H9 (cell line): ENCODE measurements around the gene DNAI2. TPM values are rescaled to one million over a fixed set of nuclear protein-coding genes. Genes with fewer than 3 reads are reported as not detected.

Experiments
- DNase-seq: peaks from one replicate; pipeline ENCODE4 v3.0.0-alpha.2; 2017
- H2AFZ ChIP-seq: one replicate; pipeline ENCODE4 v1.6.1; 2013; ENCODE audit warnings: mild to moderate bottlenecking, low read length, control low read depth, moderate library complexity
- H2AK5ac ChIP-seq: 2 replicates; pipeline ENCODE4 v1.6.1; 2013; ENCODE audit warnings: low read length, control low read depth, mixed read lengths; ENCODE audit not compliant: insufficient read length
- H2BK120ac ChIP-seq: one replicate; pipeline ENCODE4 v1.6.1; 2013; ENCODE audit warnings: low read depth, mild to moderate bottlenecking, low read length, control low read depth, inconsistent platforms; ENCODE audit not compliant: poor library complexity, severe bottlenecking
- H2BK12ac ChIP-seq: 2 replicates; pipeline ENCODE4 v1.6.1; 2013; ENCODE audit warnings: low read length, control low read depth, mixed read lengths, low read depth; ENCODE audit not compliant: insufficient read length
- H2BK15ac ChIP-seq: 2 replicates; pipeline ENCODE4 v1.6.1; 2013; ENCODE audit warnings: low read depth, low read length, control low read depth
- H2BK20ac ChIP-seq: one replicate; pipeline ENCODE4 v1.6.1; 2013; ENCODE audit warnings: low read depth, mild to moderate bottlenecking, low read length, control low read depth, inconsistent platforms; ENCODE audit not compliant: poor library complexity, severe bottlenecking
- H2BK5ac ChIP-seq: 2 replicates; pipeline ENCODE4 v1.6.1; 2013; ENCODE audit warnings: low read length, control low read depth, mixed read lengths; ENCODE audit not compliant: insufficient read length
- H3K14ac ChIP-seq: 2 replicates; pipeline ENCODE4 v1.6.1; 2013; ENCODE audit warnings: low read length, control low read depth; ENCODE audit not compliant: insufficient read depth
- H3K18ac ChIP-seq: 2 replicates; pipeline ENCODE4 v1.6.1; 2013; ENCODE audit warnings: low read depth, mild to moderate bottlenecking, mixed read lengths, low read length, control low read depth; ENCODE audit not compliant: insufficient read length
- H3K23ac ChIP-seq: 2 replicates; pipeline ENCODE4 v1.6.1; 2013; ENCODE audit warnings: low read length, control low read depth, mixed read lengths, low read depth; ENCODE audit not compliant: insufficient read length
- H3K23me2 ChIP-seq: 2 replicates; pipeline ENCODE4 v1.6.1; 2013; ENCODE audit warnings: low read depth, mild to moderate bottlenecking, mixed read lengths, low read length, control low read depth; ENCODE audit not compliant: insufficient read length, poor library complexity, severe bottlenecking
- H3K27ac ChIP-seq: 2 replicates; pipeline ENCODE4 v1.5.1; 2013; ENCODE audit warnings: low read length, control low read depth, mixed read lengths, low read depth; ENCODE audit not compliant: insufficient read length
- H3K27me3 ChIP-seq: 2 replicates; pipeline ENCODE4 v1.6.1; 2013; ENCODE audit warnings: low read length, control low read depth, inconsistent platforms; ENCODE audit not compliant: insufficient read depth
- H3K4ac ChIP-seq: 2 replicates; pipeline ENCODE4 v1.6.1; 2013; ENCODE audit warnings: low read depth, mild to moderate bottlenecking, control low read depth, inconsistent platforms, low read length, moderate library complexity
- H3K4me1 ChIP-seq: 2 replicates; pipeline ENCODE4 v1.6.1; 2013; ENCODE audit warnings: low read length, control low read depth, inconsistent platforms; ENCODE audit not compliant: insufficient read depth
- H3K4me2 ChIP-seq: 2 replicates; pipeline ENCODE4 v1.6.1; 2013; ENCODE audit warnings: low read length, control low read depth, mixed read lengths; ENCODE audit not compliant: insufficient read length, insufficient read depth
- H3K56ac ChIP-seq: 2 replicates; pipeline ENCODE4 v1.6.1; 2013; ENCODE audit warnings: low read depth, mild to moderate bottlenecking, mixed read lengths, low read length, control low read depth; ENCODE audit not compliant: insufficient read length
- H3K79me1 ChIP-seq: 2 replicates; pipeline ENCODE4 v1.6.1; 2013; ENCODE audit warnings: low read depth, mild to moderate bottlenecking, moderate library complexity, low read length, control low read depth, inconsistent platforms; ENCODE audit not compliant: insufficient read depth, poor library complexity, severe bottlenecking
- H3K79me2 ChIP-seq: 2 replicates; pipeline ENCODE4 v1.6.1; 2013; ENCODE audit warnings: low read length, control low read depth, inconsistent platforms; ENCODE audit not compliant: insufficient read depth
- H3K9ac ChIP-seq: 2 replicates; pipeline ENCODE4 v1.6.1; 2013; ENCODE audit warnings: low read length, control low read depth, mixed read lengths; ENCODE audit not compliant: insufficient read length; ENCODE audit errors: extremely low read depth
- H3K9me3 ChIP-seq: one replicate; pipeline ENCODE4 v1.6.1; 2013; ENCODE audit warnings: low read depth, low read length, inconsistent platforms; ENCODE audit not compliant: control insufficient read depth
- H3T11ph ChIP-seq: one replicate; pipeline ENCODE4 v1.6.1; 2013; ENCODE audit warnings: mild to moderate bottlenecking, low read length, control low read depth, inconsistent platforms
- H4K20me1 ChIP-seq: one replicate; pipeline ENCODE4 v1.6.1; 2013; ENCODE audit not compliant: control insufficient read depth, insufficient read length, insufficient read depth
- H4K5ac ChIP-seq: 2 replicates; pipeline ENCODE4 v1.6.1; 2013; ENCODE audit warnings: low read depth, mild to moderate bottlenecking, mixed read lengths, low read length, control low read depth; ENCODE audit not compliant: insufficient read length
- H4K8ac ChIP-seq: replicated peaks from 2 replicates; pipeline ENCODE4 v1.6.1; 2013; ENCODE audit warnings: low read length, control low read depth, mixed read lengths, low read depth; ENCODE audit not compliant: insufficient read length
- H4K91ac ChIP-seq: 2 replicates; pipeline ENCODE4 v1.6.1; 2013; ENCODE audit warnings: low read depth, mild to moderate bottlenecking, moderate library complexity, mixed read lengths, low read length, control low read depth; ENCODE audit not compliant: insufficient read length
- H3K27ac Mint-ChIP-seq, 3 experiments: 2 replicates in 2 of 3; 3 replicates in 1 of 3; pipeline ENCODE4 v1.8.0; 2020 to 2021; ENCODE audit warnings: mixed read lengths in 3 of 3, mild to moderate bottlenecking in 1 of 3, moderate library complexity in 1 of 3
- H3K27me3 Mint-ChIP-seq: 2 replicates; pipeline ENCODE4 v1.8.0; 2021; ENCODE audit warnings: low read depth, mild to moderate bottlenecking, moderate library complexity, mixed read lengths
- H3K36me3 Mint-ChIP-seq, 3 experiments: 2 replicates in 2 of 3; 3 replicates in 1 of 3; pipeline ENCODE4 v1.8.0; 2020 to 2021; ENCODE audit warnings: low read depth in 3 of 3, mixed read lengths in 3 of 3; ENCODE audit not compliant: insufficient read depth in 1 of 3
- H3K4me1 Mint-ChIP-seq, 2 experiments: 2 replicates each; pipeline ENCODE4 v1.8.0; 2020; ENCODE audit warnings: mixed read lengths in 2 of 2
- H3K4me3 Mint-ChIP-seq, 2 experiments: 2 replicates in 1 of 2; 3 replicates in 1 of 2; pipeline ENCODE4 v1.8.0; 2020 to 2021; ENCODE audit warnings: mild to moderate bottlenecking in 2 of 2, mixed read lengths in 2 of 2, moderate library complexity in 1 of 2
- H3K9me3 Mint-ChIP-seq, 2 experiments: 2 replicates in 1 of 2; 3 replicates in 1 of 2; pipeline ENCODE4 v1.8.0; 2020; ENCODE audit warnings: mild to moderate bottlenecking in 2 of 2, mixed read lengths in 2 of 2, moderate library complexity in 1 of 2
- CTCF ChIP-seq: fragments of 200-600 bp; sonication (generic); conservative IDR thresholded peaks from 3 replicates; pipeline ENCODE4 v1.8.0; 2021; ENCODE audit warnings: antibody characterized with exemption, mild to moderate bottlenecking
- WGBS: extraction: QIAGEN DNeasy Blood & Tissue Kit; methylation state at CpG from one replicate; pipeline ENCODE4 v1.1.7; 2013; ENCODE audit warnings: missing lambda C conversion rate, low lambda C conversion rate, mixed read lengths; ENCODE audit not compliant: insufficient read length; ENCODE audit errors: extremely low coverage; 5-methylcytosine and 5-hydroxymethylcytosine counted together
- total RNA-seq: library from RNA; stranded (reverse); gene quantifications from 2 replicates; pipeline ENCODE4 v1.2.1, GENCODE V29; 2021

The DNAI2 gene
- total RNA-seq, 1 experiment from 2014 or later = not detected

GRCh38 chr17:74271281-74271680 lies 2.8 kb upstream of the DNAI2 start:
- Histone ChIP-seq H2BK12ac (no peak overlapping the region), H3K14ac (no peak overlapping the region), H3K9ac (no peak overlapping the region), H3K79me2 (no peaks in the 10 kb centered on the region), H4K8ac (no peak overlapping the region), H3K23ac (no peak overlapping the region), H2BK120ac (no peak overlapping the region), H2AFZ (no peak overlapping the region), H3K79me1 (no peaks in the 10 kb centered on the region), H3K4me1 (no peaks in the 10 kb centered on the region; the same call in 1 of the 2 replicates), H3K27me3 (no peaks in the 10 kb centered on the region; the same call in 1 of the 2 replicates), H3K56ac (no peak overlapping the region), H3K4ac (no peak overlapping the region), H2BK20ac (no peak overlapping the region), H3K23me2 (peaks cover 4% of the 10 kb centered on the region), H3K18ac (no peak overlapping the region), H2BK15ac (no peak overlapping the region), H4K5ac (no peak overlapping the region), H4K20me1 (no peaks in the 10 kb centered on the region), H3K9me3 (no peaks in the 10 kb centered on the region), H4K91ac (no peak overlapping the region), H3K27ac (no peak overlapping the region), H2AK5ac (no peak overlapping the region), H3T11ph (no peak overlapping the region), H3K4me2 (no peak overlapping the region), H2BK5ac (no peak overlapping the region)
- Mint-ChIP-seq H3K27me3 (peaks cover 60% of the 10 kb centered on the region), H3K4me1 (peaks cover 24 to 47% of the 10 kb centered on the region in 2 experiments), H3K27ac (no peak overlapping the region), H3K4me3 (no peak overlapping the region), H3K9me3 (no peaks in the 10 kb centered on the region), H3K36me3 (no peaks in the 10 kb centered on the region)
- WGBS = no CpG with 5 or more reads among the region's 3 CpGs
- TF ChIP-seq CTCF = no peak
- no peak for DNase-seq
